Stimulated activated CD4-positive, alpha-beta T cell treated with anti-CD3 and anti-CD28 coated beads, Interleukin-1b, Interleukin-23, amount 100 ng/mL, for 24 hours (primary cell): ENCODE data around the gene NPHP4.

Experiments used
- DNase-seq, 4 experiments: peaks; one replicate each; pipeline ENCODE4 v3.0.0-alpha.2; 2020; ENCODE audit warnings: low read depth in 4 of 4, low spot score in 1 of 4

Gene NPHP4

DNA sequence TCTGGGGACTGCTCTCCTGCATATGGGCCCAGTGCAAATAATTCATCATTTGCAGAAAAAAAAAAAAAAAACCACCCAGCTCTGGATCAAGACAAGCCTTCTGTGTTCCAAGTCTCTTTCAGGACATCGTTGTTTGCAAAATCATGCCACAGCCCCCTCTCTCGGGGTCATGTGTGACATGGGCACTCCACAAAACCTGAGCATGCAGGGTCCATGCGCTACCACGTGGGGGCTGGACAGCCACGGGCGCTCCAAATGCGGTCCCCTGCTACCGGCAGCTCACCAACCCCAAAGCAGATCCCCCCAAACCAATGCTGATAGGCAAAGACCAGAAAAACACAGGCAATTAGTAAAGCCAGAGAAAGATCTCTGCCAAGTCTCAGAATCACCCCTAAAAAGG, 17.6 kb downstream of the NPHP4 start:
- no peak for DNase-seq

DNA sequence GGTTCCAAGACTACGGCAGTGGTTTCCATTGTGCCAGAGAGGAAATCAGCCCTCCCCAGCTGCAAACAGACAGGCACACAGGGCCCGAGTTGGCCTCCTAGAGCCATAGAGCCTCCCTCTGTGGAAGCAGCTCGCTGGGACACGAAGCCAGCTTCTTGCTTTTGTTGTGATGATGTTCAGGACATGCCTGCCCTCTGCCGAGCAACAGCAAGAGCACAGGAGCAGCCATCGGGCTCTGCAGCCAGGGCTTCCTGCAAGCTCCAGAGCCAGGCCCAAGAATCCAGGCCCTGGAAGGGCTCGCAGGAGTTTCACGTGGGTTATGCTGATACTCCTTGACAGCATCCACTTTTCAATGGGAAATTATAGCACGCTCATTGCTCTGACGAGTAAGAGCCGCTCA, 18.5 kb downstream of the NPHP4 start:
- no peak for DNase-seq

DNA sequence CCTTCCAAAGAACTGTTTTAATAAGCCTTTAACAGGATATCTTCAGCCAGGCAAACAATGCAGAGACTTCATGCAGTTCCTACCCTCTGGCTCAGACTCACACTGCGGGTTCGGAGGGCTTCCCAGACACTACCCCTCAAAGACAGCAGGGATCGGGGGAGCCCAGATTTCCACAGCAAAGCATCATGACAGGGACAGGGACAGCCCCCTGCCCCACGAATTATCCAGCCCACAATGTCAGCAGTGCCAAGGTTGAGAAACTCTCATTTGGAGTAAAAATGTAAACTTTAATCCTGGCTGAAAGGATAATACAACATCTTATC, 20.1 kb downstream of the NPHP4 start:
- DNase-seq: no peak

DNA sequence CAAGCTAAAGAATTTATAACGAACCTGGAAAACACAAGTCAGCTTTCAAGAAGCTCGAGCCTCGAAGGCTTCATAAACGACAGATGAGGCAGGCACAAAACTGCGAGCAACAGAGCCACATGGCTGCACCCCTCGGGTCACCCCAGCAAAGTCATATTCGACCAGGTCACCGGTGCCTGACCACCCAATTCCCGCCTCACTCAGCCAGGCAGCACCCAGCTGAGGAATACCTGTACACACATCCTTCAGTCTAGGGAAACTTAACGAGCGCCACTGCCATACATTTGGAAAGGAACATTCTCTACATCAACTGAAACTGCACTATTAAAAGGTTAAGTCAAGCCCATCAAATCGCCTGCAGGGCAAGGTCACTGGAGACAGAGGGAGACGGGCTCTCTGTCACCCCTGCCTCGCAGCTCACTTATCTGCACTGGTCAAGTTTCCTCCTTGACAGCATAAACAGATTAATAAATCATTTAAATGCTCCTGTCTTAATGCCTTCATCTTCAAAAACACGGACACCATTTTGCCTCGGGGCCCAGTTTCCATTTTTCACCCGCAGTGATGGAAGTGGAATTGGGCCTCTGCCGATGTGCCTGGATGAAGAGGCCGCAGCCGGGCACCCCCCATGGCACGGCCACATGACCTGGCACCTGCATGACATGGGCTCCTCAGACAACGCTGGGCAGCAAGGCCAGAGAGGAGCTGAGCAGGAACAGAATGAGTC, 20.6 kb downstream of the NPHP4 start:
- DNase-seq: no peak

DNA sequence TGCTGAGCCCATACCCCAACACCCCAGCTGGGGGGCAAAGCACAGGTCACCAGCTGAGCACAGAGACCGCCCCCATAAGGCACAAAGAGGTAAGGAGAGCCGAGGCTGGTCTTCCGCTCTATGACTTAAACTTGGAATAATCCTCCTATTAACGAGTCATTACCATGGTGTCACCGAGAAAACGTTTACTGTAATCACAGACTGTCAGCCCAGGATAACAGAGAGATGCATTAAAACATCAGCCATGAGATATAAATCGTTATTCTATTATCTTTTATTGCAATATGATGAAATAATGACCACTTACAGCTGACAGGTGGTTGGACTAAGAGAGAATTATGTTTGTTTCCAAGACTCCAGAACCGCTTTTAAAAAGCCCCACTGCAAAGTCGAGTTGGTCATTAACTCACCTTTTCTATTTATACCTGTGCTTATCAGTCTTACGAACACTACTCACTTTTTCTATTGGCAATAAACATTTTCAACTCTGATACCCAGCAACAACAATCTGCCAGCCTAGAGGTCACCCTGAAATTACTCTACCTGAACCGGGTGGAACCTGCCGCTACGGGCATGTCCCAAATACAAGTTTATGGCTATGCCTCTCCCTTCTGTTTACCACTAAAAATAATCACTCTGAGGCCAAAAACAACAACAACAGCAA, 21.5 kb downstream of the NPHP4 start:
- DNase-seq: no peak

DNA sequence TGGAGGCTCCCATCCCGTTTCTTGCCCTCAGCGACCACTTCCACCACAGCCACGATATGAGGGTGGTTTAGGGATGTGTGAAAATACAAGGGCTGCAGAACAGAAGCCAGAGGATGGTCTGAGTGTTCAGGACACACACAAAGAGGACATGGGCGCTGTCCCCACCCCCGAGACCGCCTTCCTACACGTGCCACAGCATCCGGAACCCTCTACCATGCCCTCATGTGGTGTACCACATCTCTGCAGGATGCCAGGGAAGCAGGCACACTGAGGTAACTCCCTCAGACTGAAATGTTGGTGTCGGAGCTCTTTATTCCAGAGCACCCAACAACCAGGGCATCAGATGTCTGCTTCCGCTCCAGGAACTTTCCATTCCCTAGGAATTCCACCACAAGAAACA, 23.1 kb downstream of the NPHP4 start:
- DNase-seq: no peak

DNA sequence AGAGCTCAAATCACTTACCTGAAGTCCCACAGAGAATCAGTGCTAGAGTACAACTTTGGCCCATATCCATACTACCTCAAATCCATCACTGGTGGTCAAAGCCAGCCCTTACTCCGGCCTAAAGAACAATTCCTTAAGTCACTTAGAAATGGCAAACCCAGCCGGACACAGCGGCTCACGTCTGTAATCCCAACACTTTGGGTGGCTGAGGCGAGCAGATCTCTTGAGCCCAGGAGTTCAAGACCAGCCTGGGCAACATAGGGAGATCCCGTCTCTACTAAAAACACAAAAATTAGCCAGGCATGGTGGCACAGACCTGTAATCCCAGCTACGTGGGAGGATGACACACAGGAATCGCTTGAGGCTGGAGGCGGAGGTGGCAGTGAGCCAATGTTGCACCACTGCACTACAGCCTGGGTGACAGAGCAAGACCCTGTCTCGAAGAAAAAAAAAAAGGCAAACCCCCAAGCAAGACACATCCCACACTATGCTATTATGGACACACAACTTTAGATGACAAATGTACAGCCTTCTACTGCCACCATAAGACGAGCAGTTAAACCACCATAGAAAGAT, 24.0 kb downstream of the NPHP4 start:
- no peak for DNase-seq

DNA sequence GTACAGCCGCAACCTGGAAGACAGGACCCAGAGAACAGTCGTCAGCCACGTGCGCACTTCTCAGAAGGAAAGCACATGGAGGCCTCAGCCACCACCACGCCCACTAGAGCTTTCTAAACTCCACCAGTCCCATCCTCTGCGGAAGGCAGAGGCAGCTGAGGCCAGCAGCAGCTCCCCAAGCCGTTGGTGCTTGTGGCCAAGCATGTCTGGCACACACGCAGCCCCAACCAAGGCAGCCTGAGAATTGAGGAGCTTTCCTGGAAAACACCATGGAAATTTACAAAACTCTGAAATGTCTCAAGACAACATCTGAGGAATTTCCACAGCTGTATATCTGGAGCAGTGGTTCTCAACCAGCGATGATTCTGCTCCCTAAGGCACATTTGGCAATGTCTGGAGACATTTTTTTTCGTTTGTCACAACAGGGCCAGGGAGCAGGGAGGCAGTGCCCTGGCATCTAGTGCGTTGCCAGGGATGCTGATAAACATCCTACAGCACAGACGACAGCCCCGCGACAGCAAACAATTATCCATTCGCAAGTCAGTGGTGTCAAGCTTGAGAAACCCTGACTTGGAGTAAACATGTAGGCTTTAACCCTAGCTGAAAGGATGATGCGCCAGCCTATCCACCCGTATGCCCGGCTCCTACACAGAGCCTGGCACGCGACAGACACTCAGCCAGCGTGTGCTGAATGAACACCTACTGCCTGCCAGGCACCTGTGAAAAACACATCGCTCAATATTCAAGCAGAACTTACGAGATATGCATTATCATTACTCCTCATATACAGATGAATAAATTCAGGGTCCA, 24.7 kb downstream of the NPHP4 start:
- no peak for DNase-seq

DNA sequence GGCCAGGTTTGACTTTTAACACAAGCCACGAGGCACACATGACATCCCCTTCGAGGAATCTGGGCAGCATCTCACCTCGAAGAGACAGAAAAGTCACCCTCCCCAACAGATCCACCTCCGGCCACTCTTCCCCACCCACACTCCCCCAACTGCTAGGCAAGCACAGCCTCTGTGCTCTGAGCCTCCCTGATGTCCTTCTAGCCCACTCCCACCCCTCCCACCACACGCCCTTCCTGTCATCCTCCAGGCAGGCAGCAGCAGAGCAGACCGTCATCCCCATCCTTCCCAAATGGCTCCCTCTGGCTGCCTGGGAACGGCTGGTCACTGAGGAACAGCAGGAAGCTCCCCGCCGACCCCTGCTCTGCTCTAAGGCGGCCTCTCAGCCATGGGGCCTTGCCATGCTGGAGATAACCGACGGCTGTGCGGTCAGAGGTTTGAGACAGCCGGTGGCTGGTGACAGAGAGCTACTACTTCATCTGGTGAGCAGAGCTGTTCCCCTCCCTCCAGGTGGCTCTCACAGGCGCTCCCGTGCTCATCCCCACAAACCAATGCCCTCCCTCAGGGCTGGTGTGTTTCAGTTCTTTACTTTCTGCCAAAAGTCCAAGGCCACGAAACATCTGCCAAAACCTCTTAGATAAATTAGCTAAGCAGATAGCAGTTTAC, 25.6 kb downstream of the NPHP4 start:
- DNase-seq: no peak

DNA sequence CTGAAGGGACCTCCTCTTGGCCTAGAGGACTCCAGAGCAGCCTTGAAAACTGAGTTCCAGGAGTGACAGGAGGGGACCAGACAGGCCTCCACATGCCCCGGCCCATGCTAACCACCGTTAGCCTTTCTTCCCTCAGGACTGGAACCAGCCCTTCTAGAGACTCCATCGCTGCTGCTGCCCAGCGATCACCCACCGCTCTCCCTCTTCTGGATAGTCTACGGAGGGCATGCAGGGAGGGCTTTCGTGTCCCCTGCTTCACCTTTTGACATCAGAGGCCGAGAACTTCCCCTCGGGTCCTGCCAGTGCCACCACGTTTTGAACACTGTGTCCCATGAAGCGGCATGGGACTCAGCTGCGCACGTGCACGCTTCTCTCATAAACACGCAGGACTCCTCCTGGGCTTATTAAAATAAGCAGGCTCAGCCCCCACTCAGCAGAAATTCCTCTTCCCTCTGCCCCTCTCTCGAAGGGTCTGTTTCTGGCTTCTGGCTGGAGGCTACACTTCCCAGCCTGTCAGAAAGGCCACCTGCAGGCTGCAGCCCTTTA, 26.6 kb downstream of the NPHP4 start:
- DNase-seq: no peak

DNA sequence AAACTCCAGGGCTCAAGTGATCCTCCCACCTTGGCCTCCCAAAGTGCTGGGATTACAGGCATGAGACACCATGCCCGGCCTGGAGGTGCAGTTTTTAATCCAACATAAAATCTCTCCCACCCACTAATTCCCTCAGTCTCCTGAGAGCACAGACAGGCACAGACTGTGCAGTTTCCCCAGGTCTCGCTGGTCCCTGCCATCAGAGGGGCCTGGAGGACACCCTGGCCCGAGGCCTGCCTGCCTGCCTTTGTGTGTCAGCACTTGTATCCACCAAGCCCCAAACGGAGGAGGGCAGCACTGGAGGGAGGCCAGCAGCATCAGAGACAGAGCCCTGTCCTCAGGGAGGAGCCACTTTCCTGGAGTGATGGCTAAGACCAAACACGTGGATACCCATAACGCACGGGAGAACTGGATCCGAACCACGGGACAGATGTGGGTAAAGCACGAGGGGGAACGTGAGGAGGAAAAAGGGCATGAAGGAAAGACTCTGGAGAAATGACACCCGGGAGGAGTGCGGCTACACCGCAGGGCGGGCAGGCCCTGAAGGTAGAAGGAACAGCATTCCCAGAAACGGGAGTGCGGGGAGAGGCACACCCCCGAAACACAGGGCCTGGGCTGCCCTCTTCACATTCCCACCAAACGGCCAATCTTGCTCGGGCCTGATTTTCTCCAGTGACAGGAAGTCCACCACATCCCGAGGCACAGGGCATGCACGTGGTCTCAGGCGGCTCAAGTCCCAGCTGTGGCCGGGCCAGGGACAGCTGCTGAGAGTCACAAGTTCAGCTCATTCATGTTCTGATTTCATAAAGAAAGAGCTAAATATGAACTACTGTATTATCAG, 29.7 kb downstream of the NPHP4 start:
- DNase-seq: no peak

DNA sequence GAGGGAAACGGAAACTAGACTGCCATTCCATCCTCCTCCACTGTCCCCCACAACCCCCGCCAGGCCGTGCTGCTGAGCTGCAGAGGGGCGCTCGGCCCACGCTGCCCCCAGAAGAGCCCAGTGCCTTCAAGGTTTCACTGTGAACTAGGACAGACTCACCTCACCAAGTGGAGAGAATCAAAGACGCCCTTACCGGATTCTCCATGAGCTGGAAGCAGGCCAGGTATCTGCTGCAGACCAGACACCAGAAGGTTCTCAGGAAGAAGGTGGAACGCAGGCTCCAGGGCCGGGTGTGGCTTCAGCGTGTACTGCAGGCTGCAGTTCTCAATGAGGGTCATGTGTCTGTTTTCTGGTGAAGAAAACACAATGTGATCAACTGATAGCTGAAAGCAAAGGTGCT, 30.6 kb downstream of the NPHP4 start:
- no peak for DNase-seq

DNA sequence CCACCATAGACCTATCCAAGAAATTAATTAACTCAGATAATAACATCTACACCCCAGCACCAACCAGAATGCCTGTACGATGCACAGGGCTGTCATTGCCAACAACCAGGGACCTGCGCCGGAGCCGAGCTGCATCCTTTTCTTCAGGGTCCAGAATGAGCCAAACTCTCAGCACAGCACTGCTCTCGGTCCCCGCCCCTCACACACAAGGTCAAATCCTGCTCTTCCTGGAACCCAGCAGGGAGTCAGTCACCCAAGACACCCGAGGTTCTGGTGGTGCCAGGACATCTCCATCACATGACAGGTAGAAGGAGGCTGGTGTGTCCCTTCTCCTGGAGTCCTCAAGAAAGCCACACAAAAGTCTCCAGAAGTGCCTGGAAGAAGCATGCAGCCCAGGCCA, 31.9 kb downstream of the NPHP4 start:
- no peak for DNase-seq

DNA sequence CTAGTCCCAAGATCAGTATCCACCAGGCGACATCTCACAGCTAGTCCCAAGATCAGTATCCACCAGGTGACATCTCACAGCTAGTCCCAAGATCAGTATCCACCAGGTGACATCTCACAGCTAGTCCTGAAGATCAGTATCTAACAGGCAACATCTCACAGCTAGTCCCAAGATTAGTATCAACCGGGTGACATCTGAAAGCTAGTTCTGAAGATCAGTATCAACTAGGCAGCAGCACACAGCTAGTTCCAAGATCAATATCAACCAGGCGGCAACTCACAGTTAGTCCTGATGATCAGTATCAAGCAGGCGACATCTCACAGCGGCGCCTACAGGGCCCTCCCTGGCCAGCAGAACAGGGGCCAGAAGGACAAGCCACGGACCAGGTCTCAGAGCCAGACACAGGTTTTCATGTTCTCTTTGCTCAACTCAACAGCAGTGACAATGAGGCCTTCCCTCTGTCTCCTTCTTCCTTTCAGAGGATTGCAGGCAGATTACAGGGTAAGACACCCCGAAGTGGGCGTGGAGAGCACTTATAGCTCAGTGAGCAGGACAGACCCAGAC, 32.5 kb downstream of the NPHP4 start:
- DNase-seq: no peak

DNA sequence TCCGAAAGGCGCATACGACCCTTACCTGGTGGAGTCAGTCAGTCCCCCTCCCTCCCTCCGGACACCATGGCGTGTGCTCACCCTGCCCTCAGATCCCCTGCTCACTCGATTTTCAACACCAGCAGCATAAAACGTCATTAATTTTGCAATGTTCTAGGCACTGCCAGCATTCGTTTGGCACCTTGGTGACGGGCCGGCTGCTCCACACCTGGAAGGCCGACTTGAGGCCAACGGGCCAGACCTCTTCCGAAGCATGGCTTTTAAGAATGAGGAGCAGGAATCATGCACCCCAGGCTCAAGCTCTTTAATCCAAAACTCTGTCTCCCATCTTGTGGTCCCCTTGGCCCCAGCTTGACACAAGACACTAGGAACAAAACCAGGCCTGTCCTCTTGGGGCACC, 33.1 kb downstream of the NPHP4 start:
- no peak for DNase-seq

DNA sequence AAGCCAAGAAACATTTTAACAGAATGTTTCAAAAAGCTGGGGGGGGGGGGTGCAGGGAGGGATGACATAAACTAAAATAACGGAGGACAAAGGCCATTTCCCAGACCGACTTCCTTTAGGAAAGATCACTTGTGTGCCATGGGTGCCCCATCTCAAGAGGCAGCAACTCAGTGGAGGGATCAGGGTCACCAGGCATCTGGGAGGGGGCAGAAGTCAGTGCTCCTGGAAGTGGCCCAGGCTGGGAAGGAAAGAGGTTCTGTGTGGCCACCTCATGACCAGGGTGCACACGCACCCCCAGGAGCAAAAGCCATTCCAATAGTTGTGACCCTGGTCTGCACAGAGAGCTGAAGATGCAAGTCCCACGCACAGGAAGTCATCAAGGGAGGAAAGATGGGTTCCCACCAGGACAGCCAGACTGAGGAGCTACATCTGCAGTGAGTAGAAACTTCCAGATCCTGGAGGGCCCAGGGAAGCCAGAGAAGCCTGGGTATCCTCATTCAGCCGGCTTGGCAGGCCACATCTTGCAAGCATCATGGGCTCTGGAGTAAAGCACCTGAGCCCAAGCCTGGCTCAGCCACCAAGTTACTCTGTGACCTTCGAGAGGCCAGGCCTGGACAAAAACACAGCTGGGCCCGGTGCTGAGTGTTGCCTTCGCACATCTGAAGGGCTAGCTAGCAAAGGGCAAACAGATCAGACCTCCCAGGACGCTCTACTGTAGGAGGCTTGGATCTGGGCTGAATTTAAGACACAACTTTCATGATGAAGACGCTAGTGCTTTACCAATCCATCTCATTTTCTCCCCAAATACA, 36.0 kb downstream of the NPHP4 start:
- DNase-seq: no peak

DNA sequence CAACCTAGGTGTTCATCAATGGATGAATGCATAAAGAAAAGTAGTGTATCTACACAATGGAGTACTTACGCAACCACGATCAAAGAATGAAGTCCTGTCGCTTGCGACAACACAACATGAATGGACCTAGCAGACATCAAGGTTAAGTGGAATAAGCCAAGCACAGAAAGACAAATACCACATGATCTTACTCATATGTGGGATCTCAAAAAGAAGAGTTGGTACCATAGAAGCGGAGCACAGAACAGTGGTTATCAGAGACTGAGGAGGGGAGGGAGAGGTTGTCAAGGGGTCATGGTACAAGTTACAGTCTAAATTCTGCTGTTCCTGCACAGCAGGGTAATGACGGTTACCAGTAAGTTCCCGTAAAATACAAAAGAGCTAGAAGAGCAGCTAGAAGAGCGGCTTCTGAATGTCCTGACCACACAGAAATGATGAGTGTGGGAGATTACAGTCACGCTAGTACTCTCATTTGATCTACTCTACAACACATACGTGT, 36.7 kb downstream of the NPHP4 start:
- DNase-seq: no peak

DNA sequence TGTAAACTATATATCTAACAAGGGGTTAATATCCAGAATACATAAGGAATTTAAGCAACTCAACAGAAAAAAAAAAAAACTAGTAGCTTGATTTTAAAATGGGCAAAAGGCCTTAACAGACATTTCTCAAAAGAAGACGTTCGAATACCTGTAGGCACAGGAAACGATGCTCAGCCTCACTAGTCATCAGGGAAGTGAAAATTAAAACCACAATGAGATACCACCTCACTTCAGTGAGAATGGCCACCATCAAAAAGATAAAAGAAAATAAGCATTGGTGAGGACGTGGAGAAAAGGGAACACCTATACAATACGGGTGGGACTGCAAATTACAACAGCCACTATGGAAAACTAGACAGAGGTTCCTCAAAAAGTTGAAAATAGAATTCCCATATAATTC, 37.3 kb downstream of the NPHP4 start:
- DNase-seq: no peak

DNA sequence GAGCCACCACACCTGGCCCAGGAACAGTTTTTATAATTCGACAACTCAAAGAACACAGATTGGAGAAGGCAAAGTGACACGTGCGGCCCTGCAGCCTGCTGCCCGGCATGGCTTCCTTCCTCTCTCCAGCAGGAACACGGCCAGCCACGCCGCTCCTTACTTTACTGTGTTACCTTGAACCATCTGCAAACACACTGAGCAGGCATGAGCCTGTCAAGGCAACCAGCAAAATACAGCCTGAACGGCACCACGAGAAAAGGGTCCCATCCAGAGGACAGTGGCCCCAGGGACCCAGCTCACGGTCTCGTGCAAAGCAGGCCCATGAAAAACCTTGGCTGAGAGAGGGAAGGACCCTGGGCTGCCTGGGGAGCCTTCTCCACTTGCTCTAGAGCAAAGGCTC, 38.8 kb downstream of the NPHP4 start:
- DNase-seq: no peak
